IPS DF 19.7 (cell line): ENCODE results near the gene GABRB1.

Experiments
- DNase-seq: peaks from one replicate; pipeline ENCODE4 v3.0.0-alpha.2; 2013; ENCODE audit warnings: low read depth, low spot score

Gene GABRB1

GRCh38 chr4:47466056-47466785 lies 434.9 kb downstream of the GABRB1 start:
- DNase-seq, result no peak

- no peak for DNase-seq
Observed at GRCh38 chr4:47468706-47469365, 437.5 kb downstream of the GABRB1 start.

- DNase-seq, result no peak
Observed at GRCh38 chr4:47469951-47470350, 438.6 kb downstream of the GABRB1 start.

GRCh38 chr4:47471064-47471463 lies 439.7 kb downstream of the GABRB1 start:
- no peak for DNase-seq

GRCh38 chr4:47471591-47471990 lies 440.2 kb downstream of the GABRB1 start:
- no peak for DNase-seq

GRCh38 chr4:47473141-47473750 lies 441.9 kb downstream of the GABRB1 start:
- DNase-seq, result no peak

- no peak for DNase-seq
Observed at GRCh38 chr4:47474799-47475198, 443.4 kb downstream of the GABRB1 start.

- no peak for DNase-seq
Observed at GRCh38 chr4:47475411-47475810, 444.0 kb downstream of the GABRB1 start.
